GM20000 (cell line): ENCODE measurements around the gene MYMK.

Experiments used
- DNase-seq: peaks from one replicate; pipeline ENCODE4 v3.0.0; 2012; ENCODE audit warnings: low spot score
- TF ChIP-seq, protein P1 (sequence below): IDR thresholded peaks from 2 replicates; pipeline ENCODE4 v1.5.1; 2012; ENCODE audit warnings: mild to moderate bottlenecking, control low read depth; ENCODE audit errors: extremely low read depth, missing control alignments

Gene MYMK

DNA sequence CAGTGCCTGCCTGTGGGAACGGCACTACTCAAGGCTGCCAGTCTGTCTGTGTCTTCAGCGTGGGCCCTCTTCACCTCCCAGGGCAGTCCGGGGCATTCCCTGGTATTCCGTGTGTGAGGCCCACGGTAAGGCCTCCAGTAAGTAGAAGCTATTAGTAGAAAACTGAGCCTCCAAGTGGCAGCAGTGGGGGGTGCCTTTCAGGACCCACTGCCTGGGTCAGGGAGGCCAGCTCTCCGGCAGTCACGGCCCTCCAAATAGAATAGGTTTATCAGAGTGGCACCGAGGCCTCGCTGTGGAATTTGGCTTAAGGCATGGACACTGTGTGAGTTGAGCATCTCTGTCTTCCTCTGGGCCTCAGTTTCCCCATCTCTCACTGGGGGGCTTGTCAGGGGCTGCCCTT lies 32.8 kb upstream of the MYMK start:
- TF ChIP-seq, protein P1, sequence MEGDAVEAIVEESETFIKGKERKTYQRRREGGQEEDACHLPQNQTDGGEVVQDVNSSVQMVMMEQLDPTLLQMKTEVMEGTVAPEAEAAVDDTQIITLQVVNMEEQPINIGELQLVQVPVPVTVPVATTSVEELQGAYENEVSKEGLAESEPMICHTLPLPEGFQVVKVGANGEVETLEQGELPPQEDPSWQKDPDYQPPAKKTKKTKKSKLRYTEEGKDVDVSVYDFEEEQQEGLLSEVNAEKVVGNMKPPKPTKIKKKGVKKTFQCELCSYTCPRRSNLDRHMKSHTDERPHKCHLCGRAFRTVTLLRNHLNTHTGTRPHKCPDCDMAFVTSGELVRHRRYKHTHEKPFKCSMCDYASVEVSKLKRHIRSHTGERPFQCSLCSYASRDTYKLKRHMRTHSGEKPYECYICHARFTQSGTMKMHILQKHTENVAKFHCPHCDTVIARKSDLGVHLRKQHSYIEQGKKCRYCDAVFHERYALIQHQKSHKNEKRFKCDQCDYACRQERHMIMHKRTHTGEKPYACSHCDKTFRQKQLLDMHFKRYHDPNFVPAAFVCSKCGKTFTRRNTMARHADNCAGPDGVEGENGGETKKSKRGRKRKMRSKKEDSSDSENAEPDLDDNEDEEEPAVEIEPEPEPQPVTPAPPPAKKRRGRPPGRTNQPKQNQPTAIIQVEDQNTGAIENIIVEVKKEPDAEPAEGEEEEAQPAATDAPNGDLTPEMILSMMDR, result no peak
- no peak for DNase-seq

DNA sequence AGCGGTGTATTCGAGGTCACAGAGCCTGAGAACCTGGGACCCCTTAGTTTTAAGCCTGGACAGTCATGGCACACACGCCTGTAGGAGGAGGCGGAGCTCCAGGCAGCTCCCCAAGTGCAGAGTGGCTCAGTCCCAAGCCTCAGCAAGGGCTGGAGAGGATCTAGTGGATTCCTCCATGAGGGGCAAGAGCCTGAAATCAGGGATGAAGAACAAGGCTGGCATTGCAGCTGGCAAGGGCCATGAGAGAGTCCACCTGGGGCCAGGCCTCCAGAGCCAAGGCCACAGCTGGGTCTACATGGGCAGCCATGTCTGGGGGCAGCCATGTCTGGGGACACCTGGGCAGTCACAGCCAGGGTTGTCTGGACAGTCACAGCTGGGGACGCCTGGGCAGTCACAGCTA lies 31.6 kb upstream of the MYMK start:
- TF ChIP-seq, protein P1, result no peak
- DNase-seq, result no peak

DNA sequence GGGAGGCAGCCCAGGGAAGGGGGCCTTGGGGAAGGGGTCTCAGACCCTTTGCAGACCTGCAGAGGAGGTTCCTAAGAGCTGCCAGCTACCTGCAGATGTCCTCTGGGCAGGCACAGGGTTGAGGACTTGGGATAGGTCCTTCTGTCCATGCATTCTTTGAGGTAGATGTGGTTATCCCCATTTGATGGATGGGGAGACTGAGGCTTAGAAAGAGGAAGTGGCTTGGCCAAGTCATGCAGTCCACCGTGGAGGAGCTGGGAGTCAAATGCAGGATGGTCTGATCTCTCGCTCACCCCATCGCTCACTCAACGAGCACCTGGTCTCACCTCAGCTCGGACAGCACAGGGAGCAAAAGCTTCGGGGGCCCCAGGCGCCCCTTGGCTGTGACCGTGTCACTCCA lies 30.0 kb upstream of the MYMK start:
- TF ChIP-seq, protein P1, result no peak
- no peak for DNase-seq

DNA sequence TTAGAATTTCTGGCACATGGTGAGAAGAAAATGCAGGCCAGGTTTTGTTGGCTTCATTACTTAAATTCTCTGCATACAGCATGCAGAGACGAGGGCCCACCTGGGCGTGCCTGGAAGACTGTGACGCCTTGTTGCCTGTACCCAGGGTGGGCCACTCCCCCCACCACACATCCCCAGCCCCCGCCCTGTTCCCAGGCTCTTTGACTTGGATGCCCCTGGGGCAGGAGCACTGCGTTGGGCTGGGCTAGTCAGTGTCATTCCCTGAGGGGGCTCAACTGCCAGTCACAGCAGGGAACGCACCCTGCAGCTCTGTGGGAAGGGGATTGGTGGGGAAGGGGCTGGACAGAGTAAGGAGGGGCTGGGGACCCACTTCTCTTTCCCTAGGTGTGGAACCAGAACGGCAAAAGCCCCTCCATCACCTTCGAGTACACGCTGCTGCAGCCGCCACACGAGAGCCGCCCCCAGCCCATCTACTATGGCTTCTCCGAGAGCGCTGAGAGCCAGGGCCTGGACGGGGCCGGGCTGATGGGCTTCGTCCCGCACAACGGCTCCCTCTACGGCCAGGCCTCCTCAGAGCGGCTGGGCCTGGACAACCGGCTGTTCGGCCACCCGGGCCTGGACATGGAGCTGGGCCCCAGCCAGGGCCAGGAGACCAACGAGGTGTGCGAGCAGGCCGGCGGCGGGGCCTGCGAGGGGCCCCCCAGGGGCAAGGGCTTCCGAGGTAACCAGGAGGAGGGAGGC lies 29.4 kb upstream of the MYMK start:
- TF ChIP-seq, protein P1, result no peak
- DNase-seq, result no peak

DNA sequence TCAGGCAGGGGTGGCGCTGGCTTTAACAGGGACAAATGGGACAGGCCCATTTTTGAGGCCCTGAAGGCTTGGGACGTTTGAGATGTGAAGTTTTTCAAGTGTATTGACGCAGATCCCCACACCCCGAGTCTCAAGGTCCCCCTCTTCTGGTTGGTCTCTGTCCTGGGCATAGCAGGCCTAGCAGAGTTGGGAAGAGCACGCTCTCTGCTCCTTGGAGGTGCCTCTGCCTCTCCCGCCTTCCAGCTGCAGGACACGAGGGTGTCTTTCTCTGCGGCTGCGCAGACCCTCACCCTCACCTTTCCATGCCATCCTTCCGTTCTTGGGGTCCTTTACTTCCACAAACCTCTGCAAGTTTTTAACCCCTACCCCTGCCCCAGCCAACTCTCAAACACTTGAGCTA lies 28.4 kb upstream of the MYMK start:
- no peak for DNase-seq
- TF ChIP-seq, protein P1, result no peak

DNA sequence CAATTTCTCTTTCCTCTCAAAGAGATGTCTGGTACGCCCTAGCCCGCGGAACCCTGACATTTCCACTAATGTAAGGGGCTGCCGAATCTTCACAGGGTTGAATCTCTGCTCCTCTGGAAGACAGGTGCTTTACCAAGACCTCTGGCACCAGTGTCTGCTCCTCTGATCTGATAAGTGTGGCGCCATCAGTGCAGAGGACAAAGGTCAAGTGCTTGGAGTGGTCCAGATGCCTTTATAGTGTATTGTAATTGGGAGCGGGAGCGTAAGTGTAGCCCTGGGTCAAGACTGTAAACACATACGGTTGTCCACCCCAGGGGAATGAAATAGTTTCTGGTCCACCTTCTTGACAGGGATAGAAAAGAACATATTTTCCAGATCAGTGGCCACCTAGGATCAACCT lies 27.5 kb upstream of the MYMK start:
- DNase-seq, result no peak
- TF ChIP-seq, protein P1, result no peak

DNA sequence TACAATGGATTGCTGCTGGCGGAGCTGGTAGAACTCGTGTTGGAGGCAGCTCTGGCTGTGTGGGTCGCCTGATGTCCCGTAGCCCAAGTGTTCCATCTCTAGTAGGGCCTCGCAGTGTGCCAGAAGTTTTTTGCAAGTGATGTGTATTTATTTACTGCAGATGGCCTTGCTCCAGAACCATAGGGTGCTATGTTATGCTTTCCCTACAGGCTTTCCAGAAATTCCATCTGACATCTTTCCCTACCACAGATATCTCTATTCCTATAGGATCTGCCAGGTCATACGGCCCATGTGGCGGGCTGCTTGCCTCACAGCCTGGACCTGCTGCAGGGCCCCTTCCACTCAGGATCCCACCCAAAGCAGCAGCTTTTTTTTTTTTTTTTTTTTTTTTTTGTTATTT lies 26.7 kb upstream of the MYMK start:
- TF ChIP-seq, protein P1, result no peak
- DNase-seq, result no peak
